Spinal cord (tissue), 10 donors: Measurements from ENCODE around the gene OR6B3. TPM values are rescaled to one million over a fixed set of nuclear protein-coding genes. Genes with fewer than 3 reads are reported as not detected.
A peak's percentile ranks its signal among the peaks of the same experiment; 100 is the strongest.

Experiments used
- DNase-seq, 6 donors: peaks; one replicate each; pipeline versions ENCODE4 v3.0.0 to v3.0.0-alpha.2; 2013 to 2015; ENCODE audit warnings: low spot score in 6 of 6, low read depth in 4 of 6
- H3K27ac ChIP-seq: one replicate; pipeline ENCODE4 v1.5.1; 2013; ENCODE audit warnings: low read depth, low read length, control low read depth
- H3K27me3 ChIP-seq: one replicate; pipeline ENCODE4 v1.6.1; 2013; ENCODE audit warnings: low read length; ENCODE audit not compliant: control insufficient read depth, insufficient read depth
- H3K36me3 ChIP-seq: one replicate; pipeline ENCODE4 v1.6.1; 2013; ENCODE audit warnings: low read length; ENCODE audit not compliant: control insufficient read depth, insufficient read depth
- H3K4me1 ChIP-seq: one replicate; pipeline ENCODE4 v1.6.1; 2013; ENCODE audit warnings: low read length; ENCODE audit not compliant: control insufficient read depth, insufficient read depth
- H3K4me3 ChIP-seq: one replicate; pipeline ENCODE4 v1.5.1; 2013; ENCODE audit warnings: low read depth, low read length, control low read depth
- H3K9me3 ChIP-seq: one replicate; pipeline ENCODE4 v1.6.1; 2013; ENCODE audit warnings: low read length; ENCODE audit not compliant: control insufficient read depth, insufficient read depth
- WGBS: methylation state at CpG from one replicate; pipeline ENCODE4 v1.1.5; 2013; ENCODE audit warnings: missing lambda C conversion rate; ENCODE audit not compliant: insufficient coverage; 5-methylcytosine and 5-hydroxymethylcytosine counted together
- polyA plus RNA-seq, 2 donors: library from polyadenylated mRNA; unstranded; fragments of 120-200 nt; gene quantifications; one replicate each; pipeline ENCODE4 v1.2.1, GENCODE V29; 2013; ENCODE audit not compliant: insufficient read length in 2 of 2
- total RNA-seq, 2 donors: library from RNA; depleted of rRNA in 1 of 2; stranded (reverse); fragments of 120-200 nt in 1 of 2; fragments of >200 nt in 1 of 2; gene quantifications; one replicate each; pipeline versions ENCODE4 v1.2.3 to v1.2.4, GENCODE V29; 2013 to 2014
- donor health status: healthy.

The OR6B3 gene
- total and polyA plus RNA-seq, 4 donors = 0.40 TPM; not detected in 3

- Histone ChIP-seq H3K27ac (no peak within 1 kb of the TSS), H3K9me3 (no peaks in the 10 kb centered on the region), H3K36me3 (no peaks in the 10 kb centered on the region), H3K27me3 (peaks cover 16% of the 10 kb centered on the region), H3K4me1 (peaks cover 6% of the 10 kb centered on the region), H3K4me3 (no peak within 1 kb of the TSS)
- DNase-seq = no peak
- WGBS = 72% methylated on average over 6 of the region's 6 CpGs
Observed at GRCh38 chr2:240030379-240031094, 22.8 kb downstream of the OR6B3 start, which contains the start of gene OR6B2. OR6B2 (minus strand) TSS chr2:240030429; CDS start chr2:240030429, 0 bp downstream.

- Histone ChIP-seq H3K27ac (peak overlapping the region; percentile 40), H3K4me1 (peaks cover 10% of the 10 kb centered on the region), H3K4me3 (peak overlapping the region; percentile 81), H3K9me3 (no peaks in the 10 kb centered on the region), H3K27me3 (no peaks in the 10 kb centered on the region), H3K36me3 (peaks cover 15% of the 10 kb centered on the region)
- WGBS = under 1% methylated on average over 22 of the region's 22 CpGs
- peak in 3 of 6 donors; percentile 11 to 32 (median 27) for DNase-seq
Observed at GRCh38 chr2:240024766-240025165, 28.6 kb downstream of the OR6B3 start.

- DNase-seq = no peak
- H3K27me3 ChIP-seq = no peaks in the 10 kb centered on the region
- WGBS = 66% methylated on average over 5 of the region's 9 CpGs
- H3K27ac ChIP-seq = no peak overlapping the region
- H3K9me3 ChIP-seq = no peaks in the 10 kb centered on the region
- peaks cover 10% of the 10 kb centered on the region for H3K4me1 ChIP-seq
- peaks cover 18% of the 10 kb centered on the region for H3K36me3 ChIP-seq
- H3K4me3 ChIP-seq = peak overlapping the region; percentile 81
Observed at GRCh38 chr2:240023792-240024191, 29.5 kb downstream of the OR6B3 start.

GRCh38 chr2:240021488-240022104 lies 31.7 kb downstream of the OR6B3 start:
- no peaks in the 10 kb centered on the region for H3K9me3 ChIP-seq
- no peaks in the 10 kb centered on the region for H3K27me3 ChIP-seq
- peaks cover 38% of the 10 kb centered on the region for H3K36me3 ChIP-seq
- WGBS = 59% methylated on average over 8 of the region's 9 CpGs
- H3K4me1 ChIP-seq = peaks cover 10% of the 10 kb centered on the region
- no peak overlapping the region for H3K27ac ChIP-seq
- DNase-seq = peak in 3 of 6 donors; percentile 13 to 71 (median 51)
- no peak overlapping the region for H3K4me3 ChIP-seq

- no peaks in the 10 kb centered on the region for H3K27me3 ChIP-seq
- peaks cover 63% of the 10 kb centered on the region for H3K36me3 ChIP-seq
- WGBS = 99% methylated on average over 9 of the region's 11 CpGs
- no peaks in the 10 kb centered on the region for H3K9me3 ChIP-seq
- DNase-seq = no peak
- H3K4me1 ChIP-seq = no peaks in the 10 kb centered on the region
- H3K27ac ChIP-seq = no peak overlapping the region
- no peak overlapping the region for H3K4me3 ChIP-seq
Observed at GRCh38 chr2:240018071-240018750, 35.1 kb downstream of the OR6B3 start.

GRCh38 chr2:240014327-240014726 lies 39.0 kb downstream of the OR6B3 start:
- WGBS = 99% methylated on average over 7 of the region's 9 CpGs
- peaks cover 53% of the 10 kb centered on the region for H3K36me3 ChIP-seq
- H3K4me3 ChIP-seq = no peak overlapping the region
- H3K27me3 ChIP-seq = no peaks in the 10 kb centered on the region
- H3K4me1 ChIP-seq = no peaks in the 10 kb centered on the region
- H3K9me3 ChIP-seq = no peaks in the 10 kb centered on the region
- DNase-seq = no peak
- H3K27ac ChIP-seq = no peak overlapping the region

- Histone ChIP-seq H3K36me3 (peaks cover 53% of the 10 kb centered on the region), H3K27me3 (no peaks in the 10 kb centered on the region), H3K4me3 (no peak overlapping the region), H3K27ac (no peak overlapping the region), H3K4me1 (no peaks in the 10 kb centered on the region), H3K9me3 (no peaks in the 10 kb centered on the region)
- WGBS = 100% methylated on average over 1 of the region's 1 CpG
- peak in 1 of 6 donors; percentile 30 for DNase-seq
Observed at GRCh38 chr2:240013343-240013742, 40.0 kb downstream of the OR6B3 start.

- no peak for DNase-seq
- Histone ChIP-seq H3K36me3 (peaks cover 70% of the 10 kb centered on the region), H3K27me3 (no peaks in the 10 kb centered on the region), H3K27ac (no peak overlapping the region), H3K4me1 (peaks cover 6% of the 10 kb centered on the region), H3K4me3 (no peak overlapping the region), H3K9me3 (no peaks in the 10 kb centered on the region)
- WGBS = 91% methylated on average over 7 of the region's 7 CpGs
Observed at GRCh38 chr2:240002983-240003382, 50.3 kb downstream of the OR6B3 start.

- H3K27ac ChIP-seq = no peak overlapping the region
- H3K4me1 ChIP-seq = peaks cover 6% of the 10 kb centered on the region
- no peak for DNase-seq
- no peaks in the 10 kb centered on the region for H3K27me3 ChIP-seq
- WGBS = 100% methylated on average over 3 of the region's 11 CpGs
- peaks cover 62% of the 10 kb centered on the region for H3K36me3 ChIP-seq
- no peak overlapping the region for H3K4me3 ChIP-seq
- H3K9me3 ChIP-seq = no peaks in the 10 kb centered on the region
Observed at GRCh38 chr2:240000671-240001070, 52.6 kb downstream of the OR6B3 start.
